Esophagus squamous epithelium (tissue), 5 donors: ENCODE data around the gene LYL1. TPM values are rescaled to one million over a fixed set of nuclear protein-coding genes. Genes with fewer than 3 reads are reported as not detected.

ENCODE experiments used
- DNase-seq: peaks from one replicate; lab custom pipeline; 2025; lab: John Stamatoyannopoulos, UW
- H3K27ac ChIP-seq, 4 donors: fragments of 200-600 bp; sonication (generic); one replicate each; pipeline ENCODE4 v1.5.1; 2016 to 2019; ENCODE audit warnings: mild to moderate bottlenecking in 1 of 4
- H3K27me3 ChIP-seq, 4 donors: fragments of 200-600 bp; sonication (generic); 1 replicate in 3 of 4; 2 replicates in 1 of 4; pipeline versions ENCODE4 v1.5.1 to v1.6.0; 2017 to 2021; ENCODE audit warnings: antibody characterized with exemption in 1 of 4
- H3K36me3 ChIP-seq, 3 donors: fragments of 200-600 bp; sonication (generic); one replicate each; pipeline ENCODE4 v1.5.1; 2016 to 2019
- H3K4me1 ChIP-seq, 3 donors: fragments of 200-600 bp; sonication (generic); one replicate each; pipeline ENCODE4 v1.5.1; 2017 to 2019
- H3K4me3 ChIP-seq, 4 donors: fragments of 200-600 bp; sonication (generic); 1 replicate in 3 of 4; 2 replicates in 1 of 4; pipeline ENCODE4 v1.5.1; 2016 to 2019; ENCODE audit warnings: mild to moderate bottlenecking in 2 of 4, moderate library complexity in 1 of 4
- H3K9me3 ChIP-seq, 3 donors: fragments of 200-600 bp; sonication (generic); one replicate each; pipeline ENCODE4 v1.5.1; 2016 to 2019
- CTCF ChIP-seq, 6 experiments: fragments of 450-650 bp in 4 of 6; fragments of 200-600 bp in 2 of 6; sonication (generic) in 2 of 6; IDR thresholded peaks; one replicate each; pipeline ENCODE4 v1.5.1; 2016 to 2019; ENCODE audit warnings: antibody characterized with exemption in 6 of 6, mild to moderate bottlenecking in 4 of 6, moderate library complexity in 4 of 6
- POLR2A ChIP-seq, 4 donors: fragments of 450-650 bp; IDR thresholded peaks; one replicate each; pipeline ENCODE4 v1.6.1; 2017; ENCODE audit warnings: antibody characterized with exemption in 4 of 4, mild to moderate bottlenecking in 4 of 4, moderate library complexity in 3 of 4
- WGBS, 2 donors: methylation state at CpG; one replicate each; pipeline ENCODE4 v1.1.5; 2018; 5-methylcytosine and 5-hydroxymethylcytosine counted together
- intact Hi-C: fragments of 100-400 bp; cut with DNase I; formaldehyde crosslinking; loops from one replicate; pipeline ENCODE4 v1.15.0; 2022
- total RNA-seq, 4 donors: library from RNA; depleted of rRNA; stranded (reverse); fragments of >200 nt; gene quantifications; one replicate each; pipeline ENCODE4 v1.1.0, GENCODE V29; 2016
- donor health status: DM: yes; HTN: yes; CAD: no.

The LYL1 gene
- total RNA-seq, 4 donors from 2014 or later, result 2.1 to 13.0 (median 3.9) TPM

- no peak for DNase-seq
- peaks cover 0 to 9% (median 0%) of the 10 kb centered on the region in 4 donors for H3K27me3 ChIP-seq
- TF ChIP-seq CTCF (IDR thresholded peaks at IDR 0.05) (no peak), POLR2A (IDR thresholded peaks at IDR 0.05) (no peak)
- peaks cover 46 to 99% (median 60%) of the 10 kb centered on the region in 3 donors for H3K4me1 ChIP-seq
- peak overlapping the region; percentile 37 to 62 (median 48) for H3K4me3 ChIP-seq
- WGBS, 2 donors, result 32 to 51% methylated on average over 7 to 20 of the region's 69 CpGs
- H3K36me3 ChIP-seq, result peaks cover 0 to 28% (median 0%) of the 10 kb centered on the region in 3 donors
- intact Hi-C loops, result no loop called here
- H3K27ac ChIP-seq, result peak overlapping the region; percentile 75 to 94 (median 92)
- no peaks in the 10 kb centered on the region for H3K9me3 ChIP-seq
Measured at GRCh38 chr19:13097463-13098258, 5.0 kb downstream of the LYL1 start.

- intact Hi-C loops, result no loop called here
- no peak for DNase-seq
- TF ChIP-seq CTCF (IDR thresholded peaks at IDR 0.05) (no peak), POLR2A (IDR thresholded peaks at IDR 0.05) (no peak)
- H3K27me3 ChIP-seq, result peaks cover 0 to 9% (median 0%) of the 10 kb centered on the region in 4 donors
- no peaks in the 10 kb centered on the region for H3K9me3 ChIP-seq
- 52 to 53% methylated on average over 19 to 20 of the region's 20 CpGs for WGBS, 2 donors
- H3K36me3 ChIP-seq, result peaks cover 0 to 34% (median 0%) of the 10 kb centered on the region in 3 donors
- peaks cover 41 to 99% (median 61%) of the 10 kb centered on the region in 3 donors for H3K4me1 ChIP-seq
- peak overlapping the region in 2 of 4 donors; percentile 52 to 62 for H3K4me3 ChIP-seq
- peak overlapping the region; percentile 75 to 94 (median 92) for H3K27ac ChIP-seq
Measured at GRCh38 chr19:13097033-13097462, 5.6 kb downstream of the LYL1 start.

- intact Hi-C loops, result no loop called here
- WGBS, 2 donors, result 46 to 65% methylated on average over 2 to 13 of the region's 44 CpGs
- H3K36me3 ChIP-seq, result peaks cover 0 to 42% (median 0%) of the 10 kb centered on the region in 3 donors
- peaks cover 0 to 9% (median 0%) of the 10 kb centered on the region in 4 donors for H3K27me3 ChIP-seq
- no peaks in the 10 kb centered on the region for H3K9me3 ChIP-seq
- TF ChIP-seq POLR2A (IDR thresholded peaks at IDR 0.05), result no peak
- peak in 3 of 6 experiments; percentile 6 to 24 (median 23) for TF ChIP-seq CTCF (IDR thresholded peaks at IDR 0.05)
- H3K27ac ChIP-seq, result peak overlapping the region; percentile 33 to 94 (median 88)
- H3K4me1 ChIP-seq, result peaks cover 41 to 99% (median 63%) of the 10 kb centered on the region in 3 donors
- H3K4me3 ChIP-seq, result peak overlapping the region in 3 of 4 donors; percentile 19 to 47 (median 23)
- no peak for DNase-seq
Measured at GRCh38 chr19:13095934-13096927, 6.4 kb downstream of the LYL1 start.

GRCh38 chr19:13095393-13095784 lies 7.3 kb downstream of the LYL1 start:
- no peak for TF ChIP-seq CTCF (IDR thresholded peaks at IDR 0.05)
- TF ChIP-seq POLR2A (IDR thresholded peaks at IDR 0.05), result no peak
- intact Hi-C loops, result no loop called here
- Histone ChIP-seq H3K4me3 (peak overlapping the region in 3 of 4 donors; percentile 19 to 47 (median 23)), H3K27ac (peak overlapping the region in 3 of 4 donors; percentile 85 to 94 (median 91)), H3K4me1 (peaks cover 41 to 98% (median 66%) of the 10 kb centered on the region in 3 donors), H3K9me3 (no peaks in the 10 kb centered on the region), H3K36me3 (peaks cover 0 to 51% (median 0%) of the 10 kb centered on the region in 3 donors), H3K27me3 (peaks cover 0 to 9% (median 0%) of the 10 kb centered on the region in 4 donors)
- DNase-seq, result no peak
- 66 to 70% methylated on average over 7 to 10 of the region's 25 CpGs for whole genome bisulfite sequencing, 2 donors
